HEK293 (cell line): ENCODE results near the gene WDR86.

Experiments
- CTCF ChIP-seq: fragments of 450-650 bp; formaldehyde crosslinking; IDR thresholded peaks from 2 replicates; pipeline ENCODE4 v1.5.1; 2016; ENCODE audit warnings: missing biosample characterization, missing genetic modification characterization
- GLIS2 ChIP-seq: fragments of 450-650 bp; formaldehyde crosslinking; IDR thresholded peaks from 2 replicates; pipeline ENCODE4 v1.5.1; 2016; ENCODE audit warnings: missing biosample characterization, missing genetic modification characterization
- INSM2 ChIP-seq: fragments of 450-650 bp; formaldehyde crosslinking; IDR thresholded peaks from 2 replicates; pipeline ENCODE4 v1.5.1; 2016; ENCODE audit warnings: missing biosample characterization, missing genetic modification characterization
- PBX3 ChIP-seq: sonication (generic); formaldehyde crosslinking; IDR thresholded peaks from 2 replicates; pipeline ENCODE4 v1.8.1; 2022; ENCODE audit warnings: mild to moderate bottlenecking, moderate library complexity, missing genetic modification reagents
- REPIN1 ChIP-seq: fragments of 450-650 bp; formaldehyde crosslinking; IDR thresholded peaks from 2 replicates; pipeline ENCODE4 v1.5.1; 2017; ENCODE audit warnings: missing biosample characterization, missing genetic modification characterization, low read depth
- YY1 ChIP-seq: fragments of 450-650 bp; formaldehyde crosslinking; IDR thresholded peaks from 2 replicates; pipeline ENCODE4 v1.5.1; 2018; ENCODE audit warnings: missing biosample characterization, missing genetic modification characterization
- ZBTB10 ChIP-seq: fragments of 450-650 bp; formaldehyde crosslinking; IDR thresholded peaks from 2 replicates; pipeline ENCODE4 v1.5.1; 2016; ENCODE audit warnings: missing biosample characterization, missing genetic modification characterization
- ZBTB20 ChIP-seq: fragments of 450-650 bp; formaldehyde crosslinking; IDR thresholded peaks from 2 replicates; pipeline ENCODE4 v1.5.1; 2016; ENCODE audit warnings: missing biosample characterization, missing genetic modification characterization
- ZNF202 ChIP-seq: fragments of 450-650 bp; formaldehyde crosslinking; IDR thresholded peaks from 2 replicates; pipeline ENCODE4 v1.5.1; 2016; ENCODE audit warnings: missing biosample characterization, missing genetic modification characterization, borderline replicate concordance
- ZNF311 ChIP-seq: fragments of 450-650 bp; formaldehyde crosslinking; IDR thresholded peaks from 2 replicates; pipeline ENCODE4 v1.5.1; 2017; ENCODE audit warnings: missing biosample characterization, missing genetic modification characterization, borderline replicate concordance
- ZNF555 ChIP-seq: fragments of 450-650 bp; formaldehyde crosslinking; conservative IDR thresholded peaks from 2 replicates; pipeline ENCODE4 v1.5.1; 2017; ENCODE audit warnings: missing biosample characterization, mild to moderate bottlenecking, missing genetic modification characterization, inconsistent platforms
- ZNF585B ChIP-seq: fragments of 450-650 bp; formaldehyde crosslinking; IDR thresholded peaks from 2 replicates; pipeline ENCODE4 v1.5.1; 2016; ENCODE audit warnings: missing biosample characterization, missing genetic modification characterization
- ZNF791 ChIP-seq: fragments of 450-650 bp; formaldehyde crosslinking; IDR thresholded peaks from 2 replicates; pipeline ENCODE4 v1.5.1; 2016; ENCODE audit warnings: missing biosample characterization, missing genetic modification characterization
- ZSCAN30 ChIP-seq: fragments of 450-650 bp; IDR thresholded peaks from 2 replicates; pipeline ENCODE4 v1.5.1; 2018; ENCODE audit warnings: missing biosample characterization, mild to moderate bottlenecking, missing genetic modification characterization, moderate library complexity

- TF ChIP-seq PBX3 (CRISPR knock-in tag) (no peak), ZSCAN30 (no peak), ZNF555 (tag by site-specific recombination) (no peak), ZNF311 (no peak), ZNF791 (tag by site-specific recombination) (no peak), ZNF202 (no peak), ZNF585B (tag by site-specific recombination) (no peak), GLIS2 (tag by site-specific recombination) (no peak), YY1 (tag by site-specific recombination) (no peak), ZBTB20 (tag by site-specific recombination) (no peak), REPIN1 (tag by site-specific recombination) (no peak), CTCF (tag by site-specific recombination) (no peak), ZBTB10 (tag by site-specific recombination) (no peak), INSM2 (tag by site-specific recombination) (no peak)
These were observed 29.4 kb downstream of the WDR86 start for GRCh38 chr7:151380199-151381097.
